HG03469 (cell line): Measurements from ENCODE around the gene IDH3G.
A peak's percentile ranks its signal among the peaks of the same experiment; 100 is the strongest.
"Not testable (repeated sequence)": the region's sequence is repeated elsewhere in the genome, so short reads cannot be mapped to it uniquely, and the experiment has no call there.

Source experiments
- ATAC-seq: cut with Tn5 transposase; IDR thresholded peaks from one replicate; pipeline ENCODE4 v1.9.1; 2021; ENCODE audit warnings: mild to moderate bottlenecking, moderate library complexity, moderate number of reproducible peaks; ENCODE audit not compliant: unreplicated experiment

The IDH3G gene

DNA sequence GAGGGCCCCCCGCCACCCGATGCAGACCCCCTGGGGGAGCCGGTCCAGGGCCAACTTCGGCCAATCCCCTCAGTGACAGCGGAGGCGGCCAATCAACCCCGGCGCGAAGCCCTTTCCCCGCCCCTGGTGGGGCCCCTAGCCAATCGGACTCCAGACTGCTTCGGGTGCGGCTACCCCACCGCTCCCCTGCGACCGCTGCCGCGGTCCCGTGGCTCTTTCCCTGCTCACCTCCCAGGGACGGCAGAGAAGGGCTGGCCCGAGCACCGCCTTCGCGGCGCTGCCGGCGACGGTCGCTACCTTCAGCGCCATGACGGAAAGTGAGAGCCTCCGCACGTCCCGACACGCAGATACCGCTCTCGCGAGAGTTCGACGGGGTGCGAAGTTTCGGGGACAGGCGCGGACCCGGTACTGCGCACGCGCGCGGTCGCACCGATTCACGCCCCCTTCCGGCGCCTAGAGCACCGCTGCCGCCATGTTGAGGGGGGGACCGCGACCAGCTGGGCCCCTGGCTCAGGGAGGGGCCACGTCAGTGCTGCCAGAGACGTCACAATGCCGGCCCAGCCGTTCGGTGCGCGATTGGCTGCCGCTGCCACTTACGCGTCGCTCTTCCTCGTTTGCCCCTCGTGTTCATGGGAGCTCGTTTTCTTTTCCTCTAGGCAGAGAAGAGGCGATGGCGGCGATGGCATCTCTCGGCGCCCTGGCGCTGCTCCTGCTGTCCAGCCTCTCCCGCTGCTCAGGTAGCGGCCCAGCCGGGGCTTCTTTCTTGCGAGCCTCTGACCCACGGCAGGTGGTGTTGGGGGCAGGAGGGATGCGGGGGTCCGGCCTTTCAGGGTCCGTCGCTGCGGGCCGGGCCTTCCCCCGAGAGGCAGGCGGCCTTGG is at the start of gene IDH3G, which contains the start of gene SSR4:
Gene IDH3G (minus strand): TSS at position 358 of the 879 bp plus-strand sequence. CDS start 49 bp downstream, at position 309.
Gene SSR4 (plus strand): TSS at position 651 of the 879 bp plus-strand sequence. CDS start 20 bp downstream, at position 671.
- peak; percentile 76 for ATAC-seq

DNA sequence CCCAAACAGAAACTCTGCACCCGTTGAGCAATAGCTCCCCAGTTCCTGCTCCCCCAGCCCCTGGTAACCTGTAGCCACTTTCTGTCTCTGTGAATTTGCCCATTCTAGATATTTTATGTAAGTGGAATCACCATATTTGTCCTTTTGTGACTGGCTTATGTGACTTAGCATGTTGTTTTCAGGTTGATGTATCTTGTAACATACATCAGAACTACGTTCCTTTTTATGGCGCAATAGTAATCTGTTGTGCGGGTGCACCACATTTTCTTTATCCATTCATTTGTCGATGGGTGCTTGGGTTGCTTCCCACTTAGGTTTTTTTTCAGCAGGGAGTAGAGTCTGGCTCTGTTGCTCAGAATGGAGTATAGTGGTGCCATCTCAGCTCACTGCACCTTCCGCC is 42.7 kb upstream of the IDH3G start:
- no peak for ATAC-seq

DNA sequence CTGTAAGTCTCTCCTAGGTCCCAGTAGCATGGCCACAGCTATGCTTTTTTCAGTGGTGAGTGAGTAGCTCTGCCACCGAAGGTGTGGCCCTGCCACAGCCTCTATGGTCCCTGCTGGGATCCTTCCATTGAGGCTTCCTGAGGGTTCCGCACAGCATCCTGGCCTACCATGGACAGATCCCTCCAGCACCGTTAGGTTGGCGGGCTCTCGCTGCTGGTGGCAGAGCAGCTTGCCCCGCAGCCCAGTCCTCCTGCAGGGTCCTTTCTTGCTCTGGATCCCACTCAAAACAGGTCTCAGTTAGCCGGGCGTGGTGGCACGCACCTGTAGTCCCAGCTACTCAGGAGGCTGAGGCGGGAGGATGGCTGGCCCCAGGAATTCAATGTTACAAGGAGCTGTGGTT is 38.6 kb upstream of the IDH3G start:
- no peak for ATAC-seq

DNA sequence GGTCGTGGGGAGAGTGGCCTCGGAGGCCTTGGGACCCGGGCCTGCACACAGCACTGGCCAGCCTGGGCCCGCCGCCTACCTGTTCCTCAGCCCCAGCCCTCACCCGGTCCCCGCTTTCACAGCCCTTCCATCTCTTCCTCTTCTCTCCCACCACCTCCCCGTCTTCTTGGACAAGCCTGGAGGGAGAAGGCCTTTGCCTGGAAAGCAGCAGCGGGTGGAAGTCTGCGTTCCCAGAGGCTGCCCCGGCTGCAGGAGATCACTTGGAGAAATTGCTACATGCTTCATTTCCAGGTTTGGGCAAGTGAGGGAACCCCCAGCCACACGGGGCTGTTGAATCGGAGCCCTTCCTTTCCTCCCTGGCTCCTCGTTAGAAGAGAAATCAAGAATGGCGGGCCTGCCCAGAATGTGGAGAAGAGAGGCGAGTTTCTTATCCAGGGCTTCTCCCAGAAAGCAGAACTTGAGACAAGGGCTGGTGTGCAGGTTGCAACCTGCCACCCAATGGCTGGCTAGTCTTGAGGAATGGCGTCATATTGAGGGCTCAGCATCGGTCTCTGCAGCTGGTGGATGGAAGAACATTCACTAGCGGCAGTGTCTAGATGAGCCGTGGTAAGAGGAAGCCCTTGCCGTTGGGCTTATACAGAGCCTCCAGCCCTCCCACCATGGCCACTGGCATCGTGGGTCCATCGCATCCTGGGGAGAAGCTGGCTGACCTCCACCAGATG is 37.4 kb upstream of the IDH3G start:
- no peak for ATAC-seq

DNA sequence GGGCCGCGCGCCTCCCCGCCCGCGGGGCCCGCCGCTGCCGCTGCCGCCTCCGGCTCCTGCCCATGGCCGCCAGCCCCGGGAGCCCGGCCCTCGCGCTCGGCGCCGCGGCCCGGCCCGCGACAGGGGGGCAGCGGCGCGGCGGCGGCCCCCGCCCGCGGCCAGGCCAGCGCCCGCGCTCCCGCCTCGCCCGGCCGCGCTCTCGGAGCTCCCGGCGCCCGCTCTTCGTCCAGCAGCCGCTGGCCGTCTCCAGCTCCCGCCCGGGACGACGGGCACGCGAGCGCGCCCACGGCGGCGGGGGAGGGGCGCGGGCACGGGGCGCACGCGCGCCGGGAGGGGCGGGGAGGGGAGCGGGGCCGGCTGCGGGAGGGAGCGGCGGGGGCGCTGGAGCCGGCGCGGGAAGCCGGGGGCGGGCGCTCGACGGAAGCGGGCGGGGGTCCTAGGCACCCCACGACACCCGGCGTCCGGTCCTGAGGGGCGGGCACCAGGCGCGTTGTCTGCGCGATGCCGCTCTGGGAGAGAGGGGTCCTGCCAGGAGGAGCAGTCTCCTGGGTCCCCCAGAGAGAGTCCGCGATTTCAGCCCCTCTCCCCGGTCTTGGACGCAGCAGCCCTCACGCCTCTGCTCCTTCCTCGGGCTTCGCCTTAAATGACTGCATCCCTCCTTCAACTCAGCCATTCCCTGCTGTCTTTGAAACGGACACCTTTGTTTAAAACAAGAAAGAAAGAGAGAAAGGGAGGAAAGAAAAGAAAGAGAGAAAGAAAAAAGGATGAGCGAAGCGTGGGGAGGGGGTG is 36.7 kb upstream of the IDH3G start:
- no peak for ATAC-seq

DNA sequence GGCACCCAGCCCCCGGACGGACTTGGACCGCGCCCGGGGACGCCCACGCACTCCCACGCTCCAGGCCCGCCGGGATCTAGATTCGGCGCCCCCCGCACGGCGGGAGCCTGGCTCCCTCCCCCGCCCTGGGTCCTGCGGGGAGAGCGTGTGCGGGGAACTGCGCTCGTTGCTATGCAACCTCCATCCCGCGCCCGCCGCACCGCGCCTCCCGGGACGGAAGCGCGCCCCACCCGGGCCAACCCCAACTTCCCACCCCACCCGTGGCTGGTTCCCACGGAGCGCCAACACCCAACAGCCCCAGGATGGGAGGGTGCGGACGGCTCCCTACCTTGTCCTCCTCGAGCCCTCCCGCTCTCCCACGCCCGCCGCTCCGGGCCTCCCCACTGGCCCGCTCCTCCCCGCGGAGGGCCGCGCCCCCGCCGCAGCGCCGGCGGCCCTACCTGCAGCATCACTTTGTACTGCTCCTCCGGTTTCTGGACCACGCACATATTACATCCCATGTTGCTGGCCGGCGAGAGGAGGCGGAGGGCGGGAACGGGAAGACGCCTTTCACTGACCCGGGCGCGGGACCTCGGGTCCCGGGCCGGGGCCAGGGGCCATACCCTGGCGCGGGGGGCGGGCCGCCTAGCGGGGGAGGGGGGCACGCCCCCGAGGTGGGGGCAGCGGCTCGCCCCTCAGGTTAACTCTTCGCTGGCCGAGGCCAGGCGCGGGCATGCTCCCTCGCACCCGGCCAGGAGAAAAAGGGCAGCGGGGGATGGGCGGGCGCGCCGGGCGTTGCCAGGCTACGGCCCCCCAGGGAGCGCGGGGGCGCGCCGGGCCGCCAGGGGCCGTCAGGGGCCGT is 35.8 kb upstream of the IDH3G start, which contains the start of gene PDZD4:
Gene PDZD4 (minus strand): TSS at position 746 of the 841 bp plus-strand sequence. CDS start 246 bp downstream, at position 500.
- ATAC-seq = no peak

DNA sequence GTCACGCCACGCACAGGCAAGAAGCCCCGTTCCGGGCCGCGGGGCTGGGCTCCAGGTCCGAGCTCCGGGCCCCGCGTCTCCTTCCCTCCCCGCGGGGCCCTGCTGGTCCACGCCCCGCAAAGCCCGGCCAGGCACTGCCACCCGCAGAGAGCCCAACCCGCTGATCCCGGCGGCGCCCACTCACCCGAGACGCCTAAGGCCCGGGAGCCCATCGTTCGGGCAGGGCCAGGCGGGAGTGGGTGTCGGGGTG is 35.3 kb upstream of the IDH3G start:
- no peak for ATAC-seq

DNA sequence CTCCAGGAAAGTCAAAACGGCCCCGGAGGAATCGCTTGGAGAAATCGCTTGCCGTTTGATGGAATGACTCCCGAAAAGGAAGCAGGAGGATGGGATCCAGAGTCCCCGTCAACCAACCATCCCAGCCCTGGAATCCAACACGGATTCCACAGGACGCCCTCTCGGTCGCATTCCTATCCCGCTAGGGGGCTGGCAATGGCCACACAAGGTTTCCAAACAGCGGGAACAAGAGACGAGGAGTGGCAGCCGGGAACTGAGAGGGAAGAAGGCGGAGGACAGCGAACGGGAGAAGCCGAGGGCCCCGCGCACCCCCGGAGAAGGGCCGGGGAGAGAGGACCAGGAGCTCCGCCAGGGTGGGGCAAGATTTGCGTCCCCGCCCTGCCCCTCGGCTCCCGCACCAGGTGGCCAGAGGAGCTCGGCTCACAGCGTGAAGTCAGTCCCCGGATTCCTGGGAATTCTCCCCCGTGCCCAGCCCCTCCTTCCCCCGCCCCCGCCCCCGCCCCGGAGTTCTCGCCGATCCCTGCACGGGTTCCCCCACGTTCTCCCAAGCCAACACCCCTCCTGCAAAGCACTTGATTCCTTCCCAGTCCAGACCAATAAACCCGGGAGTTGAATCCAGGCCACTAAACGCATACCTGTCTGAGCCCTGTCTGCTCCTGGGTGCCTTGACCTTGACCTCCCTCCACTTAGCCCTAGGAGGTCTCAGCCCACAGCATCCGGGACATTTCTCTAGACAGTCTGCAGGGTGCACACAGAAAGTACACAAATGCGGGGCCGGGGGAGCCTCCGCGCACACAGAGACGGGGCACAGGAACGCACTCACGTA is 34.8 kb upstream of the IDH3G start:
- ATAC-seq = no peak

DNA sequence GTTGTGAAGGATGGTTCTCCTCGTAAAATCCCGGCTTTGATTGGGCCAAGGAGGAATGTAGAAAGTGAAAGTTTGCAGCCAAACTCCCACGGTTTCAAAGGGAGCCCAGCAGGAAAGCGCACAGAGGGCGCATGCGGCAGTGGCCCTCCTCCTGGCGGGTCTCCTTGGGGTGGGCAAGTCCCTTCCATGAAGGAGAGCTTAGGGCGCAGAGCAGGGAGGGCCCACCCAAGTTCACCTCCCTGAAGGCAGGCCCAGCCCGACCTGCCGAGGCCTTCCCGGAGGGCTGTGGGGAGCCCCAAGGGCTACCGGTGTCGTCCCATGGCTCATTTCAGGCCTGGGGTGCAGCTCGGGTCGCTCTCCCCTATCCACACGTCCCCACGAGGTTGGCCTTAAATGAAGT is 34.1 kb upstream of the IDH3G start:
- no peak for ATAC-seq

DNA sequence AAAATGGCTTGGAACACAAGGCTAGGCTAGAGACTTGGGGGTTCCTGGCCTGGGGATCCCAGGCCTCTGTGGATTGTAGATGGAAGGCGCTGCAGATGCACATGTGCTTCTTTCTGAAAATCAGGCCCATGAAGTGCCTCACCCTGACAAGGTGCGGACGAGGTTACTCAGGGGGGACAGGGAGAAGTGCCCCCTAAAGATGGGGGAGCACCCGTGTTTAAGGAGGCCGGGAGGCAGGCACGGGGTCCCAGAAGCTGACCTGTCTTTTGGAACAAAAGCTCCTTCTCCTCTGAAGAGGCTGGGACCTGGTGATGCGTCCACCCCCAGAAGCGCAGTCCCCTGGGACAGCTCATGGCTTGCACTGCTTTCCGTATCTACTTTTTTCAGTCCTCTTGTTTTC is 33.7 kb upstream of the IDH3G start:
- ATAC-seq = no peak

DNA sequence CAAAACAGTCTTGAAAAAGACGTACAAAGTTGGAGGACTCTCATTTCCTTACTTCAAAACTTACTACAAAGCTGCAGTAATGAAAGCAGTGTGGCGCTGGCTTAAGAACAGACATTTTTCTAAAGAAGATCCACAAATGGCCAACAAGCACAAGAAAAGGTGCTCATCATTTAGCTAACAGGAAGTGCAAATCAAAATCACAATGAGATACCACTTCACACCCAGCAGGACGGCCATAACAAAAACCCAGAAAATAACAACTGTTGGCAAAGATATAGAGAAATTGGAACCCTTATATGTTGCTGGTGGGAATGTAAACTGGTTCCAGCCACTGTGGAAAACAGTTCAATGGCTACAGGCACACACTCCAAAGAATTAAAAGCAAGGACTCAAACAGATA is 32.8 kb upstream of the IDH3G start:
- no peak for ATAC-seq

DNA sequence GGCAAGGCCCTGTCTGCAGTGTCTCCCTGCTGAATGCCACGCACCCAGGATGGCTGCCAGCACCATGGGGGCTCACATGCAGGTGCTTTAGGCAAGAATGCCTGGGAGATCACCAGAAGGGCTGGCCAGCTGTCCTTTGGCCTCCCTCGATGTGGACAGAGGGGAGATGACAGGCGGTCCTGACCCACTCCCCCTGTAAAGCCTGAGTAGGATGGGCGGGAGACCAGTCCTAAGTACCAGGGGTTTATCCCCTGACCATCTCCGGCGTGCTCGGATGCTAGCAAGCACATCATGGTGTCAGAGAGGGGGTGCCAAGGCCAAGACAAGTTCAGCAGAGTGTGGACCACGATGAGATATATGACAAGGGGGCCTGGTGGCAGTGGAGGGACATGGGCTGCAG is 30.9 kb upstream of the IDH3G start:
- no peak for ATAC-seq

DNA sequence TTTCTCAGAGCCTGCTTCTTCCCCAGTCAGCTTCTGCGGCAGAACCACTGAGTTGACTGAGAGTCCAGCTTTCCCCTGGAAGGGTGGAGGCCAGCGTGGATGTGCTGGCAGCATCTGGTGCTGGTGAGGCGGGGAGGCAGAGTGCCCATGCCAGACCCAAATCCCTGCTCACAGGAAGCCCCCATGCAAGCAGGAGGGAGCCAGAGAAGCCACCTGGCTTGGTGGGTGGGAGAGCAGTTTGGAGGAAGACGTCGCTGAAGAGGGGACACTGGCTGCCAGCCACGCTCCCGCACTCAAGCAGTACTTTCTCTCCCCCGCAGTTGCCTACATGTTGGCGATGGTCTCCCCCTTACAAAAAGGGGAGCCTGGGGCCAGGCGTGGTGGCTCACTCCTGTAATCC is 30.2 kb upstream of the IDH3G start:
- ATAC-seq = no peak

DNA sequence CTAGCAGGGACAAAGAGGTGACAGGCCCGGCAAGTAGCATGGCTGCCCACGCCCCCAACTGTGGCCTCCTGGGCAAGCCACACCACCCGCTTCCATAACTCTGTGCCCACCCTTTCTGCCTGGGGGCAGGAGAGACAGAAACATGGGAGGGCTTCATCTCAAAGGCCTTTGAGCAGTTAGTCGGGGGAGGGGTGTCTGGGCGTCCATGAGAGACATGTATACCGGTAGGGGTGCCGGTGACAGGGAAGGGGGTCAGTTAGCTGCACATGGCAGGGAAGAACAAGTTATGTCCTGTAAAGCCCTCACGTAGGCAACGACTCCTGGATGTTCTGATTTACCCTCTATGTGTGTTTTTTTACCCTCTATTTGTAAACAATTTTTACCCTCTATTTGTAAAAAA is 26.9 kb upstream of the IDH3G start:
- no peak for ATAC-seq

DNA sequence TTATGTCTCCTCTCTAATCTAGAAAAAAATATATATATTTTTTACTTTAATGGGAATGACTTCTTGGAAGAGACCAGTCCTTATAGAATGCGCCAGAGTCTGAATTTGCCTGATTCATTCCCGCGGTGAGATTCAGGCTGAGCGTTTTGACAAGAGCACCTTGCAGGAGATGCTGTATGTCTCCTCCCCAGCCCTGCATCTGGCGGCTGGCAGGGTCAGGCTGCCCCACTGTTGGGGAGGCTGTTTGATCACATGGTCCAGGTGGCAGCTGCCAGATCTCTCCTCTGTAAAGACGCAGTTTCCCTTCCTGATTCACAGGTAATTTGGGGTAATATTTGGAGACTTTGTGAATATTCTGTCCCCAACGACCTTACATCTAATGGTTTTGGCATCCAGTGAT is 26.4 kb upstream of the IDH3G start:
- ATAC-seq = no peak

DNA sequence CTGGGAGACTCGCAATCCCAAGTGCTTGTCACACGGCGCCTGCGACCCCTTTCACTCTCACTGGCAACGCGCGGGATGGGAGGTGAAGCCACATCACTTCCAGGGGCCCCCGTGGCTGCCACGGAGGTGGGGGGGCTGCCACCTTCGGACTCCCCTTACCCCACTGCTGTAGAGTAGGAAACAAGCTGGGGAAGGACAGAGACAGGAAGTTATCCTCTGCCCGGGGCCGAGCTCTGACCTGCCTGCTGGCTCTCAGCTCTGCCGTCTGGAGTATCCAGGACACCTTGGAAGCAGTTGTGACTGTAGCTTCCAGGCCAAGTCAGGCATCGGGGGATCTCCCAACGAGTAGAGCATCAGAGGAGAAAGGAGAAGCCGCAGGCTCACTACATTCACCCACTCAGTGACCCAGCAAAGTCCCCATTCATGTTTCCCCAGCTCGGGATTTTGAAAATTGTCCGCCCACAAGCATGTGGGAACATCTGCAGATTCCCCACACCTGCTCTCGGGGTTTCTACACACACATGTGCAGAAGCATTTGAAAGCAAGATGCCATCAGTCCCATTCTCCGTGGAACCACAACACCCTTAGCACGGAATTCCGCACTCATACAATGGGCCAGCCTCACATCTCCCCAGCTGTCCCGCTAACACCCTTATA is 25.3 kb upstream of the IDH3G start:
- no peak for ATAC-seq

DNA sequence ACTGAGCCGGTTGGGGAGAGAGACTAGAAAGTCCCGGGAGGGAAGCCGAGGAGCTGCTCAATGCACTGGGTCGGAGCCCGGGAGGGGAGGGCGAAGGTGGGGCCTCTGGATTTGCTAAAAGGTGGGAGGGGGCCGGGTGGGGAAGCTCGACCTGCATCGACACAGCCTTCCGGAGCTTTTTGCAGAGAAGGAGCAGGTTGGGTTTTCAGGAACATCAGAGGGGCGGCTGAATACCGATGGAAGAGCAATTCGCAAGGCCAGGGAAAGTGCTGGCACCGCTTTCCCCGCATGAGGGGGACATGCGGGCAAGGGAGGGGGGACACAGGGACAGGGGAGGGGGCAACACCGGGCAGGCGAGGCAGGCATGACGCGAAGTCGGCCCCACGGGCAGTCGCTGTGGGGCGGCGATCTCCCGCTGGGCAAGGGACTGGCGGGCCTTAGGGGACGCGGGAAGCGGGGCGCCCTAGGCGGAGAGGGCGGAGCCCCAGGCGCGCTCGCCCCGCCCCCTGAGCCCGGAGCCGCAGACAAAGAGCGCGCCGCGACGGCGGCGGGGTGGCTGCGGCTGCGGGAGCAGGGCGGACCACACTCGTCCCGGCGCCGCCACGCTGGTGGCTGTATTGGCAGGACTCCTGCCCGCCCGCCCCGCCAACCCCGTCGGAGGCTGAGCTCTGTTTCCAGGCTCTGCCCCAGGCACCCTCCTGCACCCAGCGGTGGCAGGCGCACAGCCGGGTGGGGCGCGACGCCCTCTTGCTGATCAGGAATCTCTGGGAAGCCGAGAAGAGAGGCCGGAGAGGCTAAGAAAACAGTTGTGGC is 24.6 kb upstream of the IDH3G start:
- no peak for ATAC-seq

DNA sequence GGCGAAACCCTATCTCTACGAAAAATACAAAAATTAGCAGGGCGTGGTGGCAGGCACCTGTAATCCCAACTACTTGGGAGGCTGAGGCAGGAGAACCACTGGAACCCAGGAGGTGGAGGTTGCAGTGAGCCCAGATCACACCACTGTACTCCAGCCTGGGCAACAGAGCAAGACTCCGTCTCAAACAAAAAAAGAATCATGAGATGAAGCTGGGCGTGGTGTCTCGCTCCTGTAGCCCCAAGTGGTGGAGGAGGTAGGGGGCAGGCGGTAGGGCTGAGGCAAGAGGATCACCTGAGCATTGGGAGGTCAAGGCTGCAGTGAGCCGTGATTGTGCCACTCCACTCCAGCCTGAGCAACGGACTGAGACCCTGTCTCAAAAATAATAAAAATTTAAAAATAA is 23.9 kb upstream of the IDH3G start:
- ATAC-seq = not testable (repeated sequence)
